Erythroblast (primary cell): ENCODE measurements around the gene GPR4.

Experiments
- GATA1 ChIP-seq: IDR thresholded peaks from 2 replicates; pipeline ENCODE4 v1.6.1; 2011; ENCODE audit warnings: low read depth, mild to moderate bottlenecking, control low read depth, low read length, moderate library complexity
- POLR2A ChIP-seq: IDR thresholded peaks from 2 replicates; pipeline ENCODE4 v1.6.1; 2011; ENCODE audit warnings: mild to moderate bottlenecking, low read length

- no peak for TF ChIP-seq POLR2A
- TF ChIP-seq GATA1, result no peak
Measured at GRCh38 chr19:45564131-45564780, 37.8 kb downstream of the GPR4 start.
